ENCODE measurements around the gene PIK3CA.

GRCh38 chr3:179166561-179167201, 18.5 kb downstream of the PIK3CA start:
- TF ChIP-seq, protein P1, sequence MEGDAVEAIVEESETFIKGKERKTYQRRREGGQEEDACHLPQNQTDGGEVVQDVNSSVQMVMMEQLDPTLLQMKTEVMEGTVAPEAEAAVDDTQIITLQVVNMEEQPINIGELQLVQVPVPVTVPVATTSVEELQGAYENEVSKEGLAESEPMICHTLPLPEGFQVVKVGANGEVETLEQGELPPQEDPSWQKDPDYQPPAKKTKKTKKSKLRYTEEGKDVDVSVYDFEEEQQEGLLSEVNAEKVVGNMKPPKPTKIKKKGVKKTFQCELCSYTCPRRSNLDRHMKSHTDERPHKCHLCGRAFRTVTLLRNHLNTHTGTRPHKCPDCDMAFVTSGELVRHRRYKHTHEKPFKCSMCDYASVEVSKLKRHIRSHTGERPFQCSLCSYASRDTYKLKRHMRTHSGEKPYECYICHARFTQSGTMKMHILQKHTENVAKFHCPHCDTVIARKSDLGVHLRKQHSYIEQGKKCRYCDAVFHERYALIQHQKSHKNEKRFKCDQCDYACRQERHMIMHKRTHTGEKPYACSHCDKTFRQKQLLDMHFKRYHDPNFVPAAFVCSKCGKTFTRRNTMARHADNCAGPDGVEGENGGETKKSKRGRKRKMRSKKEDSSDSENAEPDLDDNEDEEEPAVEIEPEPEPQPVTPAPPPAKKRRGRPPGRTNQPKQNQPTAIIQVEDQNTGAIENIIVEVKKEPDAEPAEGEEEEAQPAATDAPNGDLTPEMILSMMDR (conservative IDR thresholded peaks at IDR 0.05), result no peak
- TF ChIP-seq ZFX (IDR thresholded peaks at IDR 0.05), result no peak

All from C4-2B (cell line).